ENCODE data around the gene IGIP. TPM values are rescaled to one million over a fixed set of nuclear protein-coding genes. Genes with fewer than 3 reads are reported as not detected.

IGIP gene
- total and polyA plus RNA-seq, 2 of the 8 experiments (the other 6 are each of a cell fraction or from before 2014, with no cell fraction given) = 0.32 to 0.69 TPM

DNA sequence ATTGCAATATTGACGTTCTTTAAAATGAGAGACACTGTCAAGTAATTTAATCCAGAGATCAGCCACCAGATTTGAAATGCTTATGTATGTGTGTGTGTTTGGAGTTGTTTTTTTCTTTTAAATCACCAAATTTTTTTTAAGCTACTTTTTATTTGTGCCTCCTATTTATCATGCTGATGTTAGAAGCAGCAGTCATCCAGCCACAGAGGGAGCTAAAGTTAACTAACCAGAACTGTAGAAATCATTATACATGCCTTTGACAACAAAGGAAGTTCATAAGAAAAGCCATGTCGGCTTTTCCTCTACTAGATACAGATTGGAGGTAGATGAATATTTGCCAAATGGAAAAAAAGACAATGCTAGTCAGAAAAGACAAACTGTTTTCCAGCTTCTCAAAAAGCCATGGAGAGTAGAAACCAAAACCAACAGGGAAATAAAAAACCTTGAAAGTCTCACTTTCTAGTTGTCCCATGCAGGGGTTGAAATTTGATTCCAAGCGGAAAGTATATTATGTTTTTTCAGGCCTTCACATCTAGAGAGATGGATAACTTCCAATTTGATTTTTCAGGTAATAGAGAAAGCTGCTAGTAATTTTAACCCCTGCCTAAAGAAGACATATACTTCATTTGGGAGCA lies 7.3 kb upstream of the IGIP start:
- Histone ChIP-seq H3K9me3 (ENCODE audit: insufficient read depth in 2 of 2, low read depth in 1 of 2, low read length in 1 of 2) (no peaks in the 10 kb centered on the region), H3K27me3 (replicated peaks in 1 of 4; ENCODE audit: control insufficient read depth in 3 of 4, extremely low read depth in 1 of 4, insufficient read depth in 3 of 4, low read length in 3 of 4) (peaks cover under 1 to 25% (median 16%) of the 10 kb centered on the region in 4 experiments), H3K14ac (ENCODE audit: insufficient read length) (no peak overlapping the region), H2BK120ac (replicated peaks; ENCODE audit: low read depth, low read length) (no peak overlapping the region), H3K4me1 (replicated peaks in 1 of 4; ENCODE audit: control insufficient read depth in 3 of 4, insufficient read depth in 4 of 4, low read length in 3 of 4) (peaks cover 0 to 6% (median 5%) of the 10 kb centered on the region in 4 experiments; a peak in 5 of 7 replicates), H3K18ac (ENCODE audit: extremely low read depth, low read length) (no peak overlapping the region), H3K79me2 (ENCODE audit: control insufficient read depth in 1 of 2, insufficient read depth in 2 of 2, low read length in 2 of 2) (no peaks in the 10 kb centered on the region), H3K36me3 (ENCODE audit: control insufficient read depth in 2 of 4, insufficient read depth in 4 of 4, low read length in 3 of 4) (no peaks in the 10 kb centered on the region), H3K4ac (replicated peaks; ENCODE audit: insufficient read length, low read depth, low read length) (no peak overlapping the region), H2AFZ (ENCODE audit: low read length) (no peak overlapping the region), H3K23me2 (ENCODE audit: low read depth, low read length) (peaks cover 11% of the 10 kb centered on the region), H4K5ac (ENCODE audit: insufficient read length, low read depth, low read length) (no peak overlapping the region), H3K79me1 (ENCODE audit: low read depth, low read length) (no peaks in the 10 kb centered on the region), H2BK20ac (ENCODE audit: low read length) (no peak overlapping the region), H3K56ac (replicated peaks; ENCODE audit: insufficient read length, low read depth, low read length) (no peak overlapping the region), H2AK5ac (ENCODE audit: low read depth, low read length) (no peak overlapping the region), H3K27ac (ENCODE audit: low read depth, low read length) (no peak overlapping the region), H3K23ac (ENCODE audit: insufficient read length) (no peak overlapping the region), H4K20me1 (replicated peaks in 1 of 2; ENCODE audit: control insufficient read depth in 1 of 2, insufficient read depth in 2 of 2, low read length in 2 of 2) (peaks cover 2 to 10% of the 10 kb centered on the region in 2 experiments), H3K4me2 (ENCODE audit: insufficient read depth in 1 of 2, low read depth in 2 of 2, low read length in 2 of 2) (peak overlapping the region in 1 of 2 experiments; percentile 39; a peak in 2 of 4 replicates), H4K8ac (ENCODE audit: extremely low read depth, insufficient read depth, low read length) (no peak overlapping the region), H2BK15ac (ENCODE audit: low read length) (no peak overlapping the region), H3K4me3 (ENCODE audit: extremely low read depth in 1 of 4, insufficient read depth in 2 of 4, low read depth in 3 of 4, low read length in 4 of 4) (no peak overlapping the region), H4K91ac (replicated peaks; ENCODE audit: insufficient read length, low read length) (no peak overlapping the region), H3K9ac (replicated peaks in 1 of 4; ENCODE audit: extremely low read depth in 1 of 4, low read depth in 3 of 4, low read length in 3 of 4) (no peak overlapping the region), H2BK12ac (ENCODE audit: low read depth, low read length) (no peak overlapping the region), H2BK5ac (ENCODE audit: low read depth, low read length) (no peak overlapping the region)
- FAIRE-seq (no peak), DNase-seq (ENCODE audit: low read depth in 1 of 2, low spot score in 2 of 2) (no peak)
- ChIA-PET CTCF (ENCODE audit: partially characterized antibody) (interaction anchor here (0.6 to 7.9 kb wide), 12 partner anchors 9 to 111 kb away, joined by 3 to 91 read pairs (median 3); partner anchors contain the start of gene NRG2), POLR2A (ENCODE audit: partially characterized antibody) (no interaction called here)
- no peak for TF ChIP-seq TEAD4 (IDR thresholded peaks at IDR 0.05; ENCODE audit: low read depth, low read length)
- TF ChIP-seq, protein P1, sequence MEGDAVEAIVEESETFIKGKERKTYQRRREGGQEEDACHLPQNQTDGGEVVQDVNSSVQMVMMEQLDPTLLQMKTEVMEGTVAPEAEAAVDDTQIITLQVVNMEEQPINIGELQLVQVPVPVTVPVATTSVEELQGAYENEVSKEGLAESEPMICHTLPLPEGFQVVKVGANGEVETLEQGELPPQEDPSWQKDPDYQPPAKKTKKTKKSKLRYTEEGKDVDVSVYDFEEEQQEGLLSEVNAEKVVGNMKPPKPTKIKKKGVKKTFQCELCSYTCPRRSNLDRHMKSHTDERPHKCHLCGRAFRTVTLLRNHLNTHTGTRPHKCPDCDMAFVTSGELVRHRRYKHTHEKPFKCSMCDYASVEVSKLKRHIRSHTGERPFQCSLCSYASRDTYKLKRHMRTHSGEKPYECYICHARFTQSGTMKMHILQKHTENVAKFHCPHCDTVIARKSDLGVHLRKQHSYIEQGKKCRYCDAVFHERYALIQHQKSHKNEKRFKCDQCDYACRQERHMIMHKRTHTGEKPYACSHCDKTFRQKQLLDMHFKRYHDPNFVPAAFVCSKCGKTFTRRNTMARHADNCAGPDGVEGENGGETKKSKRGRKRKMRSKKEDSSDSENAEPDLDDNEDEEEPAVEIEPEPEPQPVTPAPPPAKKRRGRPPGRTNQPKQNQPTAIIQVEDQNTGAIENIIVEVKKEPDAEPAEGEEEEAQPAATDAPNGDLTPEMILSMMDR (IDR thresholded peaks at IDR 0.05; ENCODE audit: control extremely low read depth in 1 of 3, insufficient read depth in 1 of 3, low read depth in 1 of 3, low read length in 3 of 3) = peak in 1 of 3 experiments; percentile 4; a peak in 1 of 4 replicates
- 54% methylated on average over 3 of the region's 3 CpGs; no CpG with 5 or more reads in 1 of the 2 experiments for WGBS, 2 experiments (ENCODE audit: extremely low coverage in 1 of 2, insufficient coverage in 1 of 2, insufficient read length in 1 of 2, insufficient replicate concordance in 2 of 2, low coverage in 1 of 2, low lambda C conversion rate in 2 of 2, missing lambda C conversion rate in 1 of 2)

Data from H1 (cell line).